Muscle layer of colon (tissue), 2 donors: Measurements from ENCODE around the gene PDGFC.
"Not testable (repeated sequence)": the region's sequence is repeated elsewhere in the genome, so short reads cannot be mapped to it uniquely, and the experiment has no call there.

Experiments
- H3K27ac ChIP-seq: one replicate; pipeline ENCODE4 v1.7.0; 2013; ENCODE audit warnings: low read depth, mild to moderate bottlenecking, low read length, moderate library complexity
- H3K27me3 ChIP-seq, 2 donors: one replicate each; pipeline ENCODE4 v1.7.0; 2013; ENCODE audit warnings: low read length in 2 of 2, mild to moderate bottlenecking in 2 of 2; ENCODE audit not compliant: insufficient read depth in 2 of 2, control insufficient read depth in 1 of 2
- H3K36me3 ChIP-seq: one replicate; pipeline ENCODE4 v1.7.0; 2013; ENCODE audit warnings: mild to moderate bottlenecking, low read length; ENCODE audit not compliant: insufficient read depth
- H3K4me1 ChIP-seq: one replicate; pipeline ENCODE4 v1.7.0; 2013; ENCODE audit warnings: mild to moderate bottlenecking, low read length; ENCODE audit not compliant: insufficient read depth
- H3K4me3 ChIP-seq, 2 donors: one replicate each; pipeline ENCODE4 v1.7.0; 2013; ENCODE audit warnings: low read length in 2 of 2, low read depth in 1 of 2, mild to moderate bottlenecking in 1 of 2, moderate library complexity in 1 of 2
- H3K9ac ChIP-seq: one replicate; pipeline ENCODE4 v1.7.0; 2013; ENCODE audit warnings: low read length
- H3K9me3 ChIP-seq: one replicate; pipeline ENCODE4 v1.7.0; 2013; ENCODE audit warnings: mild to moderate bottlenecking, low read length
- donor health status: abdominal sarcoma.
- donor health status: Adenocarcinoma of cecum.

Gene PDGFC

GRCh38 chr4:156932360-156932759, 39.2 kb downstream of the PDGFC start:
- H3K36me3 ChIP-seq, H3K4me3 ChIP-seq, H3K9ac ChIP-seq, H3K27me3 ChIP-seq, H3K27ac ChIP-seq, H3K9me3 ChIP-seq: not testable (repeated sequence)
- H3K4me1 ChIP-seq, result peaks cover 29% of the 10 kb centered on the region

- Histone ChIP-seq H3K9ac (no peak overlapping the region), H3K36me3 (no peaks in the 10 kb centered on the region), H3K4me1 (peaks cover 29% of the 10 kb centered on the region), H3K27me3 (no peaks in the 10 kb centered on the region), H3K9me3 (no peaks in the 10 kb centered on the region), H3K4me3 (no peak overlapping the region), H3K27ac (no peak overlapping the region)
Observed at GRCh38 chr4:156931267-156931666, 40.3 kb downstream of the PDGFC start.

GRCh38 chr4:156929386-156930105, 42.1 kb downstream of the PDGFC start:
- Histone ChIP-seq H3K4me3 (no peak overlapping the region), H3K9ac (no peak overlapping the region), H3K27me3 (no peaks in the 10 kb centered on the region), H3K36me3 (no peaks in the 10 kb centered on the region), H3K9me3 (no peaks in the 10 kb centered on the region), H3K27ac (no peak overlapping the region), H3K4me1 (peaks cover 38% of the 10 kb centered on the region)

- Histone ChIP-seq H3K9me3 (no peaks in the 10 kb centered on the region), H3K27ac (no peak overlapping the region), H3K27me3 (no peaks in the 10 kb centered on the region), H3K4me1 (peaks cover 29% of the 10 kb centered on the region), H3K4me3 (no peak overlapping the region), H3K36me3 (no peaks in the 10 kb centered on the region), H3K9ac (no peak overlapping the region)
Observed at GRCh38 chr4:156924774-156925315, 46.8 kb downstream of the PDGFC start.

- H3K4me3 ChIP-seq, result no peak overlapping the region
- no peak overlapping the region for H3K27ac ChIP-seq
- H3K36me3 ChIP-seq, result no peaks in the 10 kb centered on the region
- no peak overlapping the region for H3K9ac ChIP-seq
- peaks cover 16% of the 10 kb centered on the region for H3K4me1 ChIP-seq
- no peaks in the 10 kb centered on the region for H3K9me3 ChIP-seq
- H3K27me3 ChIP-seq, result no peaks in the 10 kb centered on the region
Observed at GRCh38 chr4:156923525-156923924, 48.1 kb downstream of the PDGFC start.

- Histone ChIP-seq H3K9me3 (no peaks in the 10 kb centered on the region), H3K9ac (no peak overlapping the region), H3K27me3 (no peaks in the 10 kb centered on the region), H3K36me3 (no peaks in the 10 kb centered on the region), H3K4me3 (no peak overlapping the region), H3K27ac (no peak overlapping the region), H3K4me1 (no peaks in the 10 kb centered on the region)
Observed at GRCh38 chr4:156915221-156915620, 56.4 kb downstream of the PDGFC start.

GRCh38 chr4:156913234-156913633, 58.4 kb downstream of the PDGFC start:
- Histone ChIP-seq H3K36me3 (no peaks in the 10 kb centered on the region), H3K9ac (no peak overlapping the region), H3K9me3 (no peaks in the 10 kb centered on the region), H3K4me3 (no peak overlapping the region), H3K27ac (no peak overlapping the region), H3K4me1 (no peaks in the 10 kb centered on the region), H3K27me3 (no peaks in the 10 kb centered on the region)

- no peaks in the 10 kb centered on the region for H3K36me3 ChIP-seq
- no peaks in the 10 kb centered on the region for H3K9me3 ChIP-seq
- H3K4me3 ChIP-seq, result no peak overlapping the region
- H3K27me3 ChIP-seq, result no peaks in the 10 kb centered on the region
- no peak overlapping the region for H3K9ac ChIP-seq
- H3K4me1 ChIP-seq, result peaks cover 20% of the 10 kb centered on the region
- H3K27ac ChIP-seq, result no peak overlapping the region
Observed at GRCh38 chr4:156909010-156909409, 62.6 kb downstream of the PDGFC start.

GRCh38 chr4:156906325-156906724, 65.3 kb downstream of the PDGFC start:
- Histone ChIP-seq H3K9me3 (no peaks in the 10 kb centered on the region), H3K4me3 (no peak overlapping the region), H3K4me1 (peaks cover 23% of the 10 kb centered on the region), H3K36me3 (no peaks in the 10 kb centered on the region), H3K9ac (no peak overlapping the region), H3K27ac (no peak overlapping the region), H3K27me3 (no peaks in the 10 kb centered on the region)

- no peak overlapping the region for H3K27ac ChIP-seq
- H3K9me3 ChIP-seq, result no peaks in the 10 kb centered on the region
- H3K4me3 ChIP-seq, result no peak overlapping the region
- no peaks in the 10 kb centered on the region for H3K36me3 ChIP-seq
- H3K4me1 ChIP-seq, result peaks cover 27% of the 10 kb centered on the region
- H3K9ac ChIP-seq, result no peak overlapping the region
- no peaks in the 10 kb centered on the region for H3K27me3 ChIP-seq
Observed at GRCh38 chr4:156901871-156902270, 69.7 kb downstream of the PDGFC start.

GRCh38 chr4:156898373-156899117, 73.1 kb downstream of the PDGFC start:
- Histone ChIP-seq H3K4me3 (no peak overlapping the region), H3K9me3 (no peaks in the 10 kb centered on the region), H3K9ac (no peak overlapping the region), H3K4me1 (peaks cover 11% of the 10 kb centered on the region), H3K36me3 (no peaks in the 10 kb centered on the region), H3K27me3 (no peaks in the 10 kb centered on the region), H3K27ac (no peak overlapping the region)
